ENCODE data around the gene TNFAIP8.

Gene TNFAIP8

DNA sequence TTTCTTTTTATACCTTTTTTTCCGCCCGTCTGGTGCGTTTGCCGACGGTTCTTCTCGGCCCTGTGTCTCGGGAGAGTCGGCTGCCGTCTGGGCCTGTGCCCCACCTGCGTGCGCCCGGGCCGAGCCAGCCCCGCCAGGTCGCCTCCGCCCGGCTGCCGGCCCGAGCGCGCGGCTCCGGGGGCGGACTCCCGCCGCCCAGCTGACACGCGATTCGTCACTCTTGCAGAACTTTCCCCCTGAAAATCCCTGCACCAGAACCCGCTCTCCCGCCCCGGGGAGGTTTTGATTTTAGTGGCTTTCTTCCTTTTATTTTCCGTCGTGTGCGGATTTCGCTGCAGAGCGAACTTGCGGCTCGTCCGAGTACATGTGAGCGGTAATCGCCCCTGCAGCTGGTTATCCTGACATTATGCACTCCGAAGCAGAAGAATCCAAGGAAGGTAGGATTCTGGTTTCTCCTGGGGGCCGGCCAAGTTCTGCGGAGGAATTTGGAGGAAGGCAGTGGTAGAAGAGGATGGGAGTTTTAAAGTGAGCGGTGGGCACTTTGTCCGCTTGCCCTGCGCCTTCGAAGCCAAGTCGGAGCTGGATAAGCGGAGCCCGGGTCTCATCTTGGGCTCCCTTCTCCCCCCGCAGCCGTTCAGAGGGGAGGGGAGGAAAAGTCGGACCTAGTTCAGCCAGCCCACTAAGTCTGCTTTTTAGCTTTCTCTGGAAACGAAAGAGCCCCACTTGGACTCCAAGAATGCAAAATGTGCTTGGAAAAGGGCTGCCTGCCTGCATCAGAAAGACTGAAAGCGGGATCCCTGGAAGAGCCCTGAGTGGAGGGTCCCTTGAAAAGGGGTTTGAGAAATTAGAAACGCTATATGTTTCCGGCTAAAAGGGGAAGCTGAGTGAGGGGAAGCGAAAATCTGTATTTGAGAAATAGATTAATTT is at the start of gene TNFAIP8:
TNFAIP8 (plus strand) TSS at position 335 of the 927 bp plus-strand sequence; CDS start at position 407, 72 bp downstream.
- peak; percentile 74 for DNase-seq (ENCODE audit: low spot score)

DNA sequence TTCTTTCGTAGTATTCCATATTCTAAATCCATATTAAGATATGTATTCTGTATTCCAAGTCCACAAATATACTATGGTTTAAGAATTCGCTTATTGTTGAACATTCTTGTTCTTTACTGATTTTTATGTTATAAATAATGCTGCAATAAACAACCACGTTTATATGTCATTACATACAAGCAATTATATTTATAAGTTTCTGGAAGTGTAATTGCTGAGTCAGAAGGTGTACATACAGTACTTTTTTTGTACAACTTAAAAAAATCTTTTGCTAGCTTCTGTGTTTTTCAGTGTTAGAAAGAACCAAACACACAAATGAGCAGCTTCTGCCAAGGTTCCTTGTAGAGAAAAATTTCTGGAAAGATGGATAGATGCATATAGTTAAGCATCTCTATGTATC is 48.6 kb upstream of the TNFAIP8 start:
- DNase-seq (ENCODE audit: low spot score): no peak

- no peak for DNase-seq (ENCODE audit: low spot score)
Observed at GRCh38 chr5:119309326-119309725, 46.5 kb upstream of the TNFAIP8 start.

DNA sequence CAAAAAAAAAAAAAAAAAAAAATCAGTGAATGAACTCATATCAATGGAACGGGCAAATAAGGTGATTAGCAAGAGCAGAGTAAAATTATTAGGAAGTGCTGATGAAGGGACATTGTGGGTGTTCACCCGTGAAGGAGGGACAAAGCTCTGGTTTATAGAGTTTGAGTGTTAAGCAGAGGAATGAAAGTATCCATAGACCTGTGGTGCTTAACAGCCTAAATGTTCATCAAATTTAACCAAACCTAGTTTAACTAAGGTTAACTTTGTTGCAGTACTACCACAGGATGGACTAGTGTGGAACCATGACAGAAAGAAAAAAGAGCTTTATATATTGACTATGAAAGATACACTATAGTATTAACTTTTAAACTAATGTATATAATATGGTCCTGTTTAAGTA is 44.1 kb upstream of the TNFAIP8 start:
- DNase-seq (ENCODE audit: low spot score): no peak

DNA sequence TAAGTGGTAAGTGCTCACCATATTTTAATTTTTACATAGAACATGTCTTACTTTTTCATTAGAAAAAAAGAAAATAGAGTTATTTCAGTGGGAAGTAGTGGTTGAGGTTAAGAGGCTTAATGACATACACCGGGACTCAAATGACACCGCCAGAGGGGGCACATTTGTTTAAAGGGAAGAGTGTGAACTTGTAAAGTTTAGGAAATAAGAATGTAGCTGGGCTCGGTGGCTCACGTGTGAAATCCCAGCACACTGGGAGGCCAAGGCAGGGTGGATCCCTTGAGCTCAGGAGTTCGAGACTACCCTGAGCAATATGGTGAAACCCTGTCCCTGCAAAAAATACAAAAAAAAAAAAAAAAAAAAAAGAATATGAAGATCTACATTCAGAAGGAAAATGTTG is 43.4 kb upstream of the TNFAIP8 start:
- DNase-seq (ENCODE audit: low spot score): no peak

DNA sequence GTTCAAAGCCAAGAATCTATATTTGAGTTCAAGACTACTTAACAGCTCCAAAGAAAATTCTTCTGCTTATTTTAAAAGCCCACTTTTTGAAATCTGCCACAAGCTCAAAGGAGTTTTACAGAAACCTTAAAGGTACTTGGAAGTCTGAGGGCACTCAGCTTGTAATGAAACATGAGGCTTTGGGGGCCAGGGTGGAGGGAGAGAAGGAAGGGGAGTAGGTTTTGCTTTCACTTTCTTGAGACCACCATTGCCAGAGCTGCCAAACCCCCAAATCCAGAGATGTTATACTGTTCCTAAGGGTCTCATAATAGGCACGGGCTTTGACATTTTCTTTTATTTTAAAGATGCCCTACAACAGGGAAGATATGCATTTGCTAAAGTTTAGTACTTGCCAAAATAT is 42.6 kb upstream of the TNFAIP8 start:
- DNase-seq (ENCODE audit: low spot score): no peak

DNA sequence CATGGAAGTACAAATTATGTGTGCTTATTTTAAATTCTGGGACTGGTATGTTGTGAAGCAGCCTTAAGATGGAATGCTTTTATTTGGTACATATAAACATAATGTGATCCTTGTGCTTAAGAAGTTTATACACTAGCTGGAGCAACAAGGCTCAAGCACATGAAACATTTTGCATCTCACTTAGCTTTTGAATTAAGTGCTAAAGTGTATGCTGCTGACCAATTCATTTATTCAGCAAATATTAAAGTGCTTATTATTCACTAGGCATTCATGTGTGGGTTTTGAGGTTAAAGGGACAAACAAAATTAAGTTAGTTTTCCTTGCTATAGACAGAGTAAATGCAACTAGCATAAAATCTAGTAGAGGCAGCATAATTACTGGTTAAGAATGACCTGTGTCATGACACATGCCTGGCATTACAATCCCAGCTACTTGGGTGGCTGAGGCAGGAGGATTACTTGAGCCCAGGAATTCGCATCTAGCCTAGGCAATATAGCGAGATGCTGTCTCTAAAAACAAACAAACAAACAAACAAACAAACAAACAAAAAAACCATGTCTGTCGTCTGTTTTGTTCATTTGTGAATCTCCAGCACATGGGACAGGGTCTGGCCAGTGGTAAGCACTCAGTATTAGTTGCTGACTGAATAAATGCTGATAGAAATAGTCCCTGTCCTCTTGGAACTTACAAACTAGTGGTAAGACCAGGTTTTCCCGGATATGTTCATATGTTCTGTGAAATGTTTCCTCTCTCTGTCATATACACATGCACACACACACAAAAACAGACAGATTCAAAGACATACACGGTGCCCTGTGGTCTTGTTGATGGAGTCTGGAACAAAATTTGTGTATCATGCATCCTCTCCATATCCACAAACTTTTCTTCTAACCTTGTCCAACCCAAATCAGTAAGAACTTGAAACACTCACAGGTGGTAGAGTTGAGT is 41.9 kb upstream of the TNFAIP8 start:
- no peak for DNase-seq (ENCODE audit: low spot score)

GRCh38 chr5:119315516-119315949 is 40.3 kb upstream of the TNFAIP8 start:
- DNase-seq (ENCODE audit: low spot score): no peak

GRCh38 chr5:119316086-119316485 is 39.7 kb upstream of the TNFAIP8 start:
- no peak for DNase-seq (ENCODE audit: low spot score)

- DNase-seq (ENCODE audit: low spot score): no peak
Observed at GRCh38 chr5:119316906-119317305, 38.9 kb upstream of the TNFAIP8 start.

GRCh38 chr5:119318256-119318894 is 37.4 kb upstream of the TNFAIP8 start:
- no peak for DNase-seq (ENCODE audit: low spot score)

- DNase-seq (ENCODE audit: low spot score): no peak
Observed at GRCh38 chr5:119319401-119319800, 36.4 kb upstream of the TNFAIP8 start.

- no peak for DNase-seq (ENCODE audit: low spot score)
Observed at GRCh38 chr5:119319890-119320289, 35.9 kb upstream of the TNFAIP8 start.

GRCh38 chr5:119321569-119322311 is 34.1 kb upstream of the TNFAIP8 start:
- DNase-seq (ENCODE audit: low spot score): no peak

DNA sequence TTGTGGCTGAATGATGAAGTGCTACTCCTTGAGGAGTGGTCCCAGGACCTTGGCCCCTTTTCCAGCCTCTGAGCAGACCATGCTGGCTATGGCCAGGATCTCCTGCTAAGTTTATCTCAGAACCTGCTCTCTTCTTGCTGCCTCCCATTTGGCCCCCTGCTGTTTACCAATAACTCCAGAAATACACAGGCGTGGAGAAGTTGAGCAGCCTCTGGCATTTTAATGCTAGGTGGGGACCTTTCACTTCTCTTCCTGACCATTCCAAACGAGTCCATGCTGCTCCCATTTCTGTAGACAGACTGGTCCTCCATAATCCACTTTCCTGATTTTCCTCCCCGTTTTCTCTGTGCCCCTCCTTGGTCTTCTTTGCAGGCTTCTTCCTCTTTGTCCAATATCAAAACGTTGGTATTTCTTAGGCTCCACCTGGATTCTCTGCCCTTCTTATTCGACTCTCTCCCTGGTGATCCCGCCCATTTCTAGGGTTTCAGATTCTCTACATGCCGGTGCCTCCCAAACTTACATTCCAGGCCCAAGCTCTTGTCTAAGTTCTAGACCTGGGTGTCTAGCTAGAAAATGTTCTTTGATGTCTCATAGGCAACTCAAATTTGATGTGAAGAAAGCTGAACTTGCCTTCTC is 33.4 kb upstream of the TNFAIP8 start:
- DNase-seq (ENCODE audit: low spot score): no peak

- no peak for DNase-seq (ENCODE audit: low spot score)
Observed at GRCh38 chr5:119322948-119323537, 32.8 kb upstream of the TNFAIP8 start.

DNA sequence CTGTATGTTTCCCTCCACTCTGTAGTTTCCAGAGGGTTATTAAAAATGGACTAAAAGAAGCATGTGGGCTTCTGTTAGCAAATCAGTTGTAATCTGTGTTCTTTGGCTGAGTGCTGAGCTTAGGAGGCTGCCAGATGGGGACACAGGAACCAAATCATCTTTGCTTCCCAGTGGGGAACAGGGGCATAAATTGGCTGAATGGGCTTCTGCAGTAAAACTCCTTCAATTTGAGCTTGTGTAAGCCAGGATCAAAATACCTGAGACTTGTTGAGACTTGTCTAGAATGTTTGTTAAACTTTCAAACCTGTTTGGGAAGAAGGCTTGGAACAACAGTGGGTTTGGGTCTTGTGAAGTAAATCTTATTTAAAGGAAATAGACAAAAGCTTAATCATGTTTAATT is 32.2 kb upstream of the TNFAIP8 start:
- DNase-seq (ENCODE audit: low spot score): no peak

DNA sequence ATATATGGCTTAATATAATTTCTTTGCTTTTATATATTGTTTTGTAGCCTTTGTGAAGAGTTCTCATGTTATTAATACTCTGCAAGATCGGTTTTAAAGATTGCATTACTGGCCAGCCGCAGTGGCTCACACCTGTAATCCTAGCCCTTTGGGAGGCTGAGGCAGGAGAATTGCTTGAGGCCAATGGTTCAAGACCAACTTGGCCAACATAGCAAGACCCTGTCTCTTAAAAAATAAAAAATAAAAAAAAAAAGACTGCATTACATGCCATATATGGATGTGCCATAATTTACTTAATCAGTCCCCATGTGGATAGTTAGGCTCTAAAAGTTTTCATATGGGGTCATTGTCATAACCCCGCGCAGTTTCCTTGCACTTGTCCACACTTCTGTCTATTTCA is 31.0 kb upstream of the TNFAIP8 start:
- DNase-seq (ENCODE audit: low spot score): no peak

GRCh38 chr5:119327018-119327417 is 28.8 kb upstream of the TNFAIP8 start:
- DNase-seq (ENCODE audit: low spot score): no peak

- DNase-seq (ENCODE audit: low spot score): no peak
Observed at GRCh38 chr5:119328753-119329602, 26.8 kb upstream of the TNFAIP8 start.

Measured in ecto neural progenitor cell (in vitro differentiated cells).